ENCODE data around the gene GNG3. TPM values are rescaled to one million over a fixed set of nuclear protein-coding genes. Genes with fewer than 3 reads are reported as not detected.
"Not testable (repeated sequence)": the region's sequence is repeated elsewhere in the genome, so short reads cannot be mapped to it uniquely, and the experiment has no call there.

Gene GNG3
- total RNA-seq, 1 donor from 2014 or later: 1.8 TPM

DNA sequence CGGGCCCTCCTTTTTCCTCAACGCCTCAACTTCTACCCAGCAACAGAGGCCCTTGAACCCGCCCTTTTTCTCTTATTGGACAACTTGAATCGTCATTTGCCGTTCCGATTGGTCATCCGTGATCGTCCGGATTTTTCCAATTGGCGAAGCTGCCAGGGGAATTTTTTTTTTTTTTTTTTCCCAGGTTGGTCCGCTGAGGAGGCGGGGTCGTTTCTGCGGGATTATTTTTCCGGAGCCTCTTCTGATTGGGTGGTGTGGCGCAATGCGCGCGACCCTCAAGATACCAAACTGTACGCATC, 20.3 kb downstream of the GNG3 start:
- H3K4me3 Mint-ChIP-seq (ENCODE audit: low read depth): peak overlapping the region; percentile 85
- H3K27ac Mint-ChIP-seq: peak overlapping the region; percentile 99
- no peaks in the 10 kb centered on the region for H3K27me3 Mint-ChIP-seq
- TF ChIP-seq, protein P1, sequence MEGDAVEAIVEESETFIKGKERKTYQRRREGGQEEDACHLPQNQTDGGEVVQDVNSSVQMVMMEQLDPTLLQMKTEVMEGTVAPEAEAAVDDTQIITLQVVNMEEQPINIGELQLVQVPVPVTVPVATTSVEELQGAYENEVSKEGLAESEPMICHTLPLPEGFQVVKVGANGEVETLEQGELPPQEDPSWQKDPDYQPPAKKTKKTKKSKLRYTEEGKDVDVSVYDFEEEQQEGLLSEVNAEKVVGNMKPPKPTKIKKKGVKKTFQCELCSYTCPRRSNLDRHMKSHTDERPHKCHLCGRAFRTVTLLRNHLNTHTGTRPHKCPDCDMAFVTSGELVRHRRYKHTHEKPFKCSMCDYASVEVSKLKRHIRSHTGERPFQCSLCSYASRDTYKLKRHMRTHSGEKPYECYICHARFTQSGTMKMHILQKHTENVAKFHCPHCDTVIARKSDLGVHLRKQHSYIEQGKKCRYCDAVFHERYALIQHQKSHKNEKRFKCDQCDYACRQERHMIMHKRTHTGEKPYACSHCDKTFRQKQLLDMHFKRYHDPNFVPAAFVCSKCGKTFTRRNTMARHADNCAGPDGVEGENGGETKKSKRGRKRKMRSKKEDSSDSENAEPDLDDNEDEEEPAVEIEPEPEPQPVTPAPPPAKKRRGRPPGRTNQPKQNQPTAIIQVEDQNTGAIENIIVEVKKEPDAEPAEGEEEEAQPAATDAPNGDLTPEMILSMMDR (IDR thresholded peaks at IDR 0.05; ENCODE audit: unreplicated experiment): no peak
- peak; percentile 69 for DNase-seq (ENCODE audit: low spot score, unreplicated experiment)
- peaks cover 28% of the 10 kb centered on the region for H3K4me1 Mint-ChIP-seq (ENCODE audit: low read depth)
- H3K36me3 Mint-ChIP-seq (ENCODE audit: insufficient read depth): peaks cover 12% of the 10 kb centered on the region
- no peaks in the 10 kb centered on the region for H3K9me3 Mint-ChIP-seq (ENCODE audit: low read depth)

DNA sequence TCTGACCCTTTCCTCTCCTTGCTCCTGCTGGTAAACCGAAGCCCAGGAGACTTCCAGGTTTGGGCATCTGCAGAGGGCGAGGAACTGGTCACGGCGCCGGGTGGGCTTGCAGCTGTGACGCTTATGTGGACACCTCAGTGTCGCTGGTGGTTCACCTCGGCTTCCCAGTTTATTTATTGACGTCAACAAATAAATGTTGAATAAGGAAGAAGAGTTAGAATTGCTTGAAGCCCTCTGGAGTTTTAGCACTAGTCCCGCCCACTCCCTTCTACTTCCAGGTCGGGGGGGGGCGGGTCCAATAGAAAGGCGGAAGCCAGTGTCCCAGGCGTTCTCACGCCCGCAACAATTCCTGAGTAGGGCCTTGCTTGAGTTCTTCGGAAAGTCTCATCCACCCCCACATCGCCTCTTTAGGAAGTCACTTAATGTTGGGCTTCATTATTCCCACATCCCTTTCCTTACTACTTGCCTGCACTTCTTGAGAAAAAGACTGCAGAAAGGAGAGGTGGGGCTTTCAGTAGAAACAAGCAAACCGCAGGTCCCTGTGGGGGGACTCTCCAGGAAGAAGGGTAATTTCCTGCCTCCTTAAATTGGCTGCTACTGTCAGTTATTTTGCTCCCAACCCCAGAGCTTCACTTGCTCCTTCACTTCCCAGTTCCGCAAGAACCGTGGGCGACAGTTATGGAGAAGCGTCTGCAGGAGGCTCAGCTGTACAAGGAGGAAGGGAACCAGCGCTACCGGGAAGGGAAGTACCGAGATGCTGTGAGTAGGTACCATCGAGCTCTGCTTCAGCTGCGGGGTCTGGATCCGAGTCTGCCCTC, 20.9 kb downstream of the GNG3 start, which contains the start of gene TTC9C:
TTC9C (plus strand) TSS at position 316 of the 818 bp plus-strand sequence; CDS start at position 679, 363 bp downstream.
- H3K27ac Mint-ChIP-seq: peak within 1 kb of the TSS; percentile 99
- no peaks in the 10 kb centered on the region for H3K9me3 Mint-ChIP-seq (ENCODE audit: low read depth)
- H3K4me1 Mint-ChIP-seq (ENCODE audit: low read depth): peaks cover 28% of the 10 kb centered on the region
- peak within 1 kb of the TSS; percentile 85 for H3K4me3 Mint-ChIP-seq (ENCODE audit: low read depth)
- peak; percentile 48 for DNase-seq (ENCODE audit: low spot score, unreplicated experiment)
- TF ChIP-seq, protein P1 (IDR thresholded peaks at IDR 0.05; ENCODE audit: unreplicated experiment): no peak
- H3K36me3 Mint-ChIP-seq (ENCODE audit: insufficient read depth): peaks cover 16% of the 10 kb centered on the region
- no peaks in the 10 kb centered on the region for H3K27me3 Mint-ChIP-seq

DNA sequence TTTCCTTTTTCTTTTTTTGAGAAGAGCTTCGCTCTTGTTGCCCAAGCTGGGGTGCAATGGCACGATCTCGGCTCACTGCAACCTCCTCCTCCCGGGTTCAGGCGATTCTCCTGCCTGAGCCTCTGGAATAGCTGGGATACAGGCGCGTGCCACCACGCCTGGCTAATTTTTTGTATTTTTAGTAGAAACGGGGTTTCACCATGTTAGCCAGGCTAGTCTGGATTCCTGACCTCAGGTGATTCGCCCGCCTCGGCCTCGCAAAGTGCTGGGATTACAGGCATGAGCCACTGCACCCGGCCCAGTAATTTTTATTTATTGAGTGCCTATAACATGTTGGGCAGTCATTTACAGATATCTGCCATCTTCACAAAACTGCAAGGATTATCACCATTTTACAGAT, 22.6 kb downstream of the GNG3 start:
- H3K9me3 Mint-ChIP-seq (ENCODE audit: low read depth); H3K27me3 Mint-ChIP-seq; H3K36me3 Mint-ChIP-seq (ENCODE audit: insufficient read depth); DNase-seq (ENCODE audit: low spot score, unreplicated experiment): not testable (repeated sequence)
- H3K27ac Mint-ChIP-seq: peak overlapping the region; percentile 69
- H3K4me3 Mint-ChIP-seq (ENCODE audit: low read depth): peak overlapping the region; percentile 65
- H3K4me1 Mint-ChIP-seq (ENCODE audit: low read depth): peaks cover 16% of the 10 kb centered on the region

DNA sequence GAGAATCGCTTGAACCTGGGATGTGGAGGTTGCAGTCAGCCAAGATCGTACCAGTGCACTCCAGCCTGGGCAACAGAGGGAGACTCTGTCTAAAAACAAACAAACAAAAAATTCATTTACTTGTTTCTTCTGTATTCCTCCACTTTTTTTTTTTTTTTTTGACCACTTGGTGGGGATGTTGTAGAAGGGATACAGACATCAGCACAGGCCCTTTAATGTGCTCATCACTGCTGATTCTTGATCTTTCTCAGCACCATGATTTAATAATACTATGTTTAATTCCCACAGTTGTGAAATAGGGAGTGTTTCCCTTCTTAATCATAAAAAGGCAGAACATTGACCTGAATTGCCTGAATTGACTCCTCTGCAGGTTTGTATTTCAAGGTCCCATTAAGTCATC, 25.4 kb downstream of the GNG3 start:
- no peak overlapping the region for H3K4me3 Mint-ChIP-seq (ENCODE audit: low read depth)
- peaks cover 10% of the 10 kb centered on the region for H3K36me3 Mint-ChIP-seq (ENCODE audit: insufficient read depth)
- TF ChIP-seq, protein P1 (IDR thresholded peaks at IDR 0.05; ENCODE audit: unreplicated experiment): no peak
- DNase-seq (ENCODE audit: low spot score, unreplicated experiment): no peak
- peaks cover 7% of the 10 kb centered on the region for H3K4me1 Mint-ChIP-seq (ENCODE audit: low read depth)
- no peaks in the 10 kb centered on the region for H3K9me3 Mint-ChIP-seq (ENCODE audit: low read depth)
- H3K27ac Mint-ChIP-seq: peak overlapping the region; percentile 27
- no peaks in the 10 kb centered on the region for H3K27me3 Mint-ChIP-seq

DNA sequence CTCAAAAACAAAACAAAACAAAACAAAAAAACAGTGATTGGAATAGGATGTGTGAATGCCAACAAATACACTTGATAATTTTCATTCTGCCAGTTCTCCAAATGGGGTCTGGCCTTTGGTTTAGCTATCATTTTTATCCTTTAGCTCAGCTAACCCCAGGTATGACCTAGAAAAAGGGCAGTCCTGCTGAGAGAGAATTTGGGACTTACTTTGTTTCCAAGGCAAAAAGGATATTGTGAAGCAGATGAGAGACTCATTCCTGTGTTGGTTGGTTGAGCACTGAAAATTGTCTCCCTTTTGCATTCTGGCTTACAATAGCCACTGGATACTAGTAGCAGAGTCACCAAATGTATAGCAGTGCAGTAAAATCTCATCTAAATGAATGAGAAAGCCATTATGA, 29.7 kb downstream of the GNG3 start:
- Mint-ChIP-seq H3K27ac (no peak overlapping the region), H3K4me3 (ENCODE audit: low read depth) (no peak overlapping the region), H3K4me1 (ENCODE audit: low read depth) (no peaks in the 10 kb centered on the region), H3K36me3 (ENCODE audit: insufficient read depth) (peaks cover 14% of the 10 kb centered on the region), H3K9me3 (ENCODE audit: low read depth) (no peaks in the 10 kb centered on the region), H3K27me3 (no peaks in the 10 kb centered on the region)
- TF ChIP-seq, protein P1 (IDR thresholded peaks at IDR 0.05; ENCODE audit: unreplicated experiment): no peak
- DNase-seq (ENCODE audit: low spot score, unreplicated experiment): no peak

Measured in progenitor cell of endocrine pancreas (in vitro differentiated cells).